ENCODE results near the gene DHX16. TPM values are rescaled to one million over a fixed set of nuclear protein-coding genes. Genes with fewer than 3 reads are reported as not detected.

Gene DHX16
- total RNA-seq, 1 experiment from 2014 or later, result 34.8 TPM

GRCh38 chr6:30712441-30712945 is 39.7 kb upstream of the DHX16 start:
- no peaks in the 10 kb centered on the region for H3K79me1 ChIP-seq (ENCODE audit: insufficient read depth, low read depth, low read length, poor library complexity, severe bottlenecking)
- H4K5ac ChIP-seq (ENCODE audit: insufficient read length, low read depth, low read length), result no peak overlapping the region
- H3K27me3 ChIP-seq (ENCODE audit: insufficient read depth, low read length), result no peaks in the 10 kb centered on the region
- no CpG with 5 or more reads among the region's 7 CpGs for WGBS (ENCODE audit: extremely low coverage, insufficient read length, low lambda C conversion rate)
- no peak overlapping the region for H3K18ac ChIP-seq (ENCODE audit: insufficient read length, low read depth, low read length)
- H4K8ac ChIP-seq (replicated peaks; ENCODE audit: insufficient read length, low read depth, low read length), result no peak overlapping the region
- no peak overlapping the region for H3K23ac ChIP-seq (ENCODE audit: insufficient read length, low read depth, low read length)
- H2BK15ac ChIP-seq (ENCODE audit: low read depth, low read length), result no peak overlapping the region
- H2BK12ac ChIP-seq (ENCODE audit: insufficient read length, low read depth, low read length), result no peak overlapping the region
- peaks cover 17% of the 10 kb centered on the region in 2 experiments for H3K4me1 Mint-ChIP-seq
- H3K9me3 ChIP-seq (ENCODE audit: control insufficient read depth, low read depth, low read length), result no peaks in the 10 kb centered on the region
- no peak overlapping the region for H3K4ac ChIP-seq (ENCODE audit: low read depth, low read length)
- peak overlapping the region in 1 of 3 experiments; percentile 90; a peak in 2 of 7 replicates for H3K27ac Mint-ChIP-seq
- H2AK5ac ChIP-seq (ENCODE audit: insufficient read length, low read length), result no peak overlapping the region
- no peaks in the 10 kb centered on the region for H3K4me1 ChIP-seq (ENCODE audit: insufficient read depth, low read length)
- no peak overlapping the region for H3K56ac ChIP-seq (ENCODE audit: insufficient read length, low read depth, low read length)
- peaks cover 52 to 75% (median 72%) of the 10 kb centered on the region in 3 experiments; a peak in 6 of 7 replicates for H3K36me3 Mint-ChIP-seq (ENCODE audit: insufficient read depth in 1 of 3, low read depth in 3 of 3)
- no peak for DNase-seq
- H3T11ph ChIP-seq (ENCODE audit: low read length), result no peak overlapping the region
- H4K20me1 ChIP-seq (ENCODE audit: control insufficient read depth, insufficient read depth, insufficient read length), result no peaks in the 10 kb centered on the region
- peaks cover 6% of the 10 kb centered on the region for H3K23me2 ChIP-seq (ENCODE audit: insufficient read length, low read depth, low read length, poor library complexity, severe bottlenecking)
- H3K14ac ChIP-seq (ENCODE audit: insufficient read depth, low read length), result no peak overlapping the region
- no peak overlapping the region for H3K9ac ChIP-seq (ENCODE audit: extremely low read depth, insufficient read length, low read length)
- H2BK5ac ChIP-seq (ENCODE audit: insufficient read length, low read length), result no peak overlapping the region
- H3K27me3 Mint-ChIP-seq (ENCODE audit: low read depth), result no peaks in the 10 kb centered on the region
- H3K9me3 Mint-ChIP-seq, result peaks cover under 1% of the 10 kb centered on the region in 2 experiments; a peak in 1 of 5 replicates
- H3K4me3 Mint-ChIP-seq, result no peak overlapping the region
- no peak overlapping the region for H2AFZ ChIP-seq (ENCODE audit: low read length)
- no peaks in the 10 kb centered on the region for H3K79me2 ChIP-seq (ENCODE audit: insufficient read depth, low read length)
- H3K4me2 ChIP-seq (ENCODE audit: insufficient read depth, insufficient read length, low read length), result no peak overlapping the region
- no peak overlapping the region for H3K27ac ChIP-seq (ENCODE audit: insufficient read length, low read depth, low read length)
- H2BK120ac ChIP-seq (ENCODE audit: low read depth, low read length, poor library complexity, severe bottlenecking), result no peak overlapping the region
- no peak overlapping the region for H2BK20ac ChIP-seq (ENCODE audit: low read depth, low read length, poor library complexity, severe bottlenecking)
- TF ChIP-seq CTCF (conservative IDR thresholded peaks at IDR 0.05), result no peak
- no peak overlapping the region for H4K91ac ChIP-seq (ENCODE audit: insufficient read length, low read depth, low read length)

Data from H9 (cell line).